ENCODE measurements around the gene CASD1.
A peak's percentile ranks its signal among the peaks of the same experiment; 100 is the strongest.

CASD1 gene

GRCh38 chr7:94509264-94509886 lies at the start of gene CASD1:
Gene CASD1 (plus strand): TSS chr7:94509809. CDS start chr7:94510085, 276 bp downstream.
- peak; percentile 20 to 42 (median 27) for DNase-seq (ENCODE audit: low read depth in 3 of 3)

GRCh38 chr7:94466516-94466915 lies 43.1 kb upstream of the CASD1 start:
- no peak for DNase-seq (ENCODE audit: low read depth in 3 of 3)

- DNase-seq (ENCODE audit: low read depth in 3 of 3) = no peak
Observed at GRCh38 chr7:94471604-94472003, 38.0 kb upstream of the CASD1 start.

GRCh38 chr7:94472608-94473007 lies 37.0 kb upstream of the CASD1 start:
- no peak for DNase-seq (ENCODE audit: low read depth in 3 of 3)

GRCh38 chr7:94476251-94476840 lies 33.3 kb upstream of the CASD1 start:
- no peak for DNase-seq (ENCODE audit: low read depth in 3 of 3)

- DNase-seq (ENCODE audit: low read depth in 3 of 3) = no peak
Observed at GRCh38 chr7:94477878-94478277, 31.7 kb upstream of the CASD1 start.

GRCh38 chr7:94478648-94479214 lies 30.9 kb upstream of the CASD1 start:
- no peak for DNase-seq (ENCODE audit: low read depth in 3 of 3)

DNA sequence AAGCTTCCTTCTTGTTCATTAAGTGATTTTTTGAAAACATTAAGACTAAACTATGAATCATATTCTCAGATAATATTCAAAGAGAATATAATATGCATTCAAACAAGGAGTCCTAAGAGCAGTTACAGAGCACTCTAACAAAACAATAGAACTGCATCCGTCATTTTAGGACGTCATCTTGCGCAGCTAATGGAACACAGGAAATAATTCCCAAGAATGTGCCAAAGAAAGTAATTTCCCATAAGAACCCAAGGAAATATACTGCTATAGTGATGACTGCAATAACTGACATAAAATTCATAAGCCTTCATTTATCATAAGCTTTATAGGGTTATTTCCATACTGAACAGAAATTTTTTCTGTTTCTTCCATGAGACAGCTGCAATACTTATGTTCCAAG lies 28.3 kb upstream of the CASD1 start:
- no peak for DNase-seq (ENCODE audit: low read depth in 3 of 3)

DNA sequence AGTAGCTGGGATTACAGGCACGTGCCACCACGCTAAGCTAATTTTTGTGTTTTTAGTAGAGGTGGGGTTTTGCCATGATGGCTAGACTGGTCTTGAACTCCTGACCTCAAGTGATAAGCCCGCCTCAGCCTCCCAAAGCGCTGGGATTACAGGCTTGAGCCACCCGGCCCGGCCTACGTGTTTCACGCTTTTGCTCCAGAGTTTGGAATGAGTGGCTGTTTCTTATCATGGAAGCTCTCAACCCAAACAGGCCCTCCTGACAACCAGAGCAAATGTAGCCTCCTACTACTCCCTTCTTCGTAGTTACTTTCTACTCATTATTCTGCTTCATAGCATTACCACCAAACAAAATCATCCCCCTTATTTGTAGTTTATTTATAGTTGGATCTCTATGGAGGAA lies 26.8 kb upstream of the CASD1 start:
- DNase-seq (ENCODE audit: low read depth in 3 of 3) = no peak

DNA sequence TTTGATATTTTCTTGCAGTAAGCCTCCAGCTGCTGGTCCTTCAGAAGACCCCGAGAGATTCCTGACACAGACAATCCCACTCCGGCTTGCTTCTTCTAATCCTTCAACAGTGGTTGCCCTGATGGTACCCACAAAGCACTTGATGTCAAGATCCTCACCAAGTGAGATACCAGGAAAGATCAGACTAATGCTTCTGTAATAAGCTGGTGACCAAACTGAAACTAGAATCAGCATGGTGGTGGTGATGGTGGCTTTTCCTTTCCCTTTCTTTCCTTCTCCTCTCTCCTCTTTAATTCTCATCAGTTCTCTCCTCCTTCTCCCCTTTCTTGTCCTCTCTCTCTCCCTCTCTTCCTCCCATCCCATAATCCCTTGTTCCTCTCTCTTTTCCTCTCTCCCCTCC lies 25.8 kb upstream of the CASD1 start:
- DNase-seq (ENCODE audit: low read depth in 3 of 3) = no peak

DNA sequence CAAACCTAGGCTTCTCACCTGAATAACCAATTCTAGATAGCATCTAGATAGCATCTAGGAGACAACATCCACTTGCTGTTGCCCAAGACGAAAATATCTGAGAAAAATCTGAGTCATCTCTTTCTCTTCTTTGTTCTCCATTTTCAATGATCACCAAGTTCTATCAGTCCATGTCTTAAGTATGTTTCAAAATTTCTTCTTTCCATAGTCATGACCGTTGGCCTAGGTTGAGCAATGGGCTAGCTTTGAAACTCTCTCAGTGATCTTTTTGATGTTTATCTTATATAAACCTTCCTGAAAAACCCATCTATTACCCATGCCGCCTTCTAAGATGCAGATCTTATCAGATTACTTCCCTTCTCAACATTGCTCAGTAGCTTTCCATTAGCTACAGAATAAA lies 23.4 kb upstream of the CASD1 start:
- DNase-seq (ENCODE audit: low read depth in 3 of 3) = no peak

DNA sequence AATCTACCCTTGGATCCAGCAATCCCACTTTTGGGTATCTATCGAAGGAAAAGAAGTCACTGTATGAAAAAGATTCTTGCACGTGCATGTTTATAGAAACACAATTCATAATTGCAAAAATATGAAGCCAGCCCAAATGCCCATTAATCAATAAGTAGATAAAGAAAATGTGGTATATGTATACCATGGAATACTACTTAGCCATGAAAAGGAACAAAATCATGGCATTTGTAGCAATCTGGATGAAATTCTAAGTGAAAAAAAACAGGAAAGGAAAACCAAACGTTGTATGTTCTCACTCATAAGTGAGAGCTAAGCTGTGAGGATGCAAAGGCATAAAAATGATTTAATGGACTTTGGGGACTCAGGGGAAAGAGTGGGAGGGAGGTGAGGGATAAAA lies 18.2 kb upstream of the CASD1 start:
- no peak for DNase-seq (ENCODE audit: low read depth in 3 of 3)

DNA sequence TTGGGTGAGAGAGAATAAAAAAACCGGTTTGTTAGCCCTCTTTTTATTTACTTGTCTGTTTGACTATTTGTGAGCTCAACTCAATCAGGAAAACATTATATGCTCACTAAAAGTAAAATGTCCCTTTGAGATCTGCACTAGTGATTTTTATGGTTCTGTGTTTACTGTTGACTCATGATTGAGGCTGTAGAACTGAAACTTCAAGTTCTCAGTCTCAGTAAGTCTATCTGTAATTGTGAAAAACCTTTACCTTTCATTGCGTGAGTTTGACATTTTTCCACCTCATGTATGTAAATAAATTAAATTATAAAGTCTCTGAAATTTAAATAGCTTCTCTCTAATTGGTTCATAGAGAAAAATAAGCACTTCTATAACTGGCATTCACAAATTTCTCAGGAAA lies 17.0 kb upstream of the CASD1 start:
- no peak for DNase-seq (ENCODE audit: low read depth in 3 of 3)

DNA sequence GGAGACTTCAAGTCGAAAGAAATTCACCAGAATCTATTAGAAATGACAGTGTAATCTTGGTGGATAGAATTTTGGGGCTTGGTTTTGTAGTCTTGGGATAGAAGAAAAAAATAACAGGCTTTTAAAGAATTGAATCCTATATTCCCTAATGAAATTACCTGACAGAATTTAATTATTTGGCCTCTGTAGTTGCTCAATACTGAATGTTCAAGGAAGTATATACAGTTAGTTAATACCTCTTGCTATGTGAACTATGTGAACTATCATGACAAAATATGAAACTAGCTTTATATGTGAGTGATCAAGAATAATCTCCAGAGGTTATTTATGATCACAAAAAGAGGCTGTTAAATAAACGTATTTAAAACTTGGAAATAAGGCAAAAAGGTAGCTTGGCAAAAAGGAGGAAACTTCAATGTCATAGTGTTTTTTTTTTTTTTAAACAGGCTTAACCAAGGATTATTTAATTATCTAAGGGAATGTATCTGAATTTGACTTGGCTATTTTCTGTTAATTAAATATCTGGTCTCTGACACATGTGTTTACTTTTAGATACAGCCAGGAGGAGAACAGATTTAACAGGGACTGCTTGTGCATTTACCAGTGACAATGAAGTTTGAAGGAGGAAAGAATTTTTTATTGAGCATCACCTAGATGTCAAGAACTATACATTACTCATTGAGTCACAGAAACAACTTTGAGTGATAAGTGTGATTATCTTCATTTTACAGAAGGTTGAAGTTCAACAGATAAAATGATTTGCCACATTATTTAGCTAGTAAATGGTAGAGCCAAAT lies 11.5 kb upstream of the CASD1 start:
- no peak for DNase-seq (ENCODE audit: low read depth in 3 of 3)

DNA sequence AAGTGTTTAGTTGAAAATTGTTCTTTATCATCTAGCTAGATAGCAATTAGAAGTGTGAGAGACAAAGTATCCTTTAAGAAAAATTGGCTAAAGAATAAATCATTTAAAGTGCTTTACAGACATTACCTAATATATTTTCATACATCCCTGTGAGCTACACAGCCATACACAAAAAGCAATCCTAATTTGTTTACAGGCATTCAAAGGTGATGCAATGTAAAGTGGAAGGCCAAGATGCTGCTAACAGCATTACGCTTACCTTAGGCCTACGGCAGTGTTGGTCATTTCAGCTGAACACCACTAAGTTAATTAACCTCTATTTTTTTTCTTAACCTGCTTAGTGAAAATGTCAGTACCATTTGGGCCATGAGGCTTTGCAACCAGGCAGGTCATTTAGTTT lies 10.7 kb upstream of the CASD1 start:
- DNase-seq (ENCODE audit: low read depth in 3 of 3) = no peak

DNA sequence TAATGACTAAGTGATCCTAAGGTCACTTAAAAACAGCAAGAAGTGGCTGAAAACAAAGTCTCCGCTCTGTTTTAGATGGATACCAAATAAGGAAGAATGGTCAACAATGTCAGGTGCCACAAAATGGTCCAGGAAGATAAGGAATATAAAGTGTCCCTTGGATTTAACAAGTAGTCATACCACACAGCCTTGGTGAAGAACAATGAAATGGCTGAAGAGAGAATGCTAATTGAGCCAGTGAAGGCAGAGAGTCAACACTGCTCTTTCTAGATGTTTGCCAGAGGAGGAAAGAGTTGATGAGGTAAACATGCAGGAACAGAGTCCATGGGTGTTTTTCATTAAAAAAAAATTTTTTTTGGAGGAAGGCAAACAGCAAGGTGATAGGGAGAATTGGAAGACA lies 2.1 kb upstream of the CASD1 start:
- DNase-seq (ENCODE audit: low read depth in 3 of 3) = no peak

- no peak for DNase-seq (ENCODE audit: low read depth in 3 of 3)
Observed at GRCh38 chr7:94507962-94508361, 1.6 kb upstream of the CASD1 start.

- DNase-seq (ENCODE audit: low read depth in 3 of 3) = peak; percentile 22 to 46 (median 28)
Observed at GRCh38 chr7:94509887-94510581, 425 bp downstream of the CASD1 start.

DNA sequence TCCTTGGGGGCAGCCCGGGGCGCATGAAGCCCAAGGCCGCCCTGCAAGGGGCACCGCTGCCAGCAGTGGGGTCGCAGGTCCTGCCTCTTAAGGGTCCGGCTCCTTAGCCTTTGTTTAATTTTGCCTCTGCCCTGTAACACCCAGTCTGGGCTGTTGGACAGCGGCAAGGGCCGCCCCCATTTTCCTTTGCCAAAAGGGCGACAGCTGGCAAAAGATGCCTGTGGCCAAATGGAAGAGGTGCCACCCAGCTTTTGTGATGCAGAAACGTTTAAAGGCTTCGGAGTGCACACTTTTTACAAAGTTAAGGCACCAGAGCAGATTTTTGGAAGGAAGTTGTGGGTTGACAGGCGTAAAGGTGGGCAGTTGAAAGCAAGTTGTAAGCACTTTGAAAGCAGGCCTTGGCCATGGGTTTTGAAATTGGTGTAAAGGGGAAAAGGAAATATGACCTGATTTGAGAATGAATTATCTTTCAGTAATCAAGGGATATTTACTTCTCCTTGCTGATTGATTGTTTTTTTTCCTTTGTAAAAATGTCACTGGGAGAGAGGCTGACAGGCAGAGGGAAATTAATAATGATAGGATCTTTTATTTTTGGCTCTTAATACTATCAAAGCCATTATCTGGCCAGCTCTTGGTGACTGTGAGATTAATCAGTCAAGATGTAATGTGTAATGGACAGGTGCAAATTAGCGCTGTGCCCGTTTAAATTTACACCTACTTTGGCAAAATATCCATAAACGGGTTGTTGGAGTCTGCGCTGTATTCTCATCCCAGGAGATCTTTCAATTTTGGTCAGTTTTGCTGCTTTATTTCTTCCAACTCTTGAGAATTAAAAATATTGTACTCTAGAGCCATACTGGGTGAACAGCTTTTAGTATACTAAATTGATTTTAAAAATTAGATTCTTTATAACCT lies 1.2 kb downstream of the CASD1 start:
- DNase-seq (ENCODE audit: low read depth in 3 of 3) = peak in 2 of 3 experiments; percentile 6 to 9

DNA sequence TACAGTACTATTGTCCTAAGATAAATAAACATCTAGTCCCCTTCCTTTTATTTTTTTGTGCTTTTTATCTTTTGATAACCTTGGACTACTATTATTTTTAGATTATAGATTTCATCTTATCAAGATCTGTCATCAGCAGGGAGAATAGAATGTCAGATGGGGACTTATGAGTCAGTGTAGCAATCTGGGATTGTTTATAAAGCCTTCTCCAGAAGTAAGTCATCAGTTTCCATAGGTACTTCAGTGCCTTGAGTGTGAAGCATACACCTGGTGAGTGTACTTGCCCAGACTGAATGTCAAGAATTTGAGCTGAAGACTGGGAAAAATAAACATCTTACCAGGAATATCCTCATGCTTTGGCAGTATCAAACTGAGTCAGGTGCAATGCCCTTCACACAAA lies 2.1 kb downstream of the CASD1 start:
- no peak for DNase-seq (ENCODE audit: low read depth in 3 of 3)

Measured in stimulated activated CD4-positive, alpha-beta T cell treated with anti-CD3 and anti-CD28 coated beads, TNF-alpha, amount 100 ng/mL, for 4 hours (primary cell).